Kidney epithelial cell (primary cell): ENCODE data around the gene GNA12. TPM values are rescaled to one million over a fixed set of nuclear protein-coding genes. Genes with fewer than 3 reads are reported as not detected.
A peak's percentile ranks its signal among the peaks of the same experiment; 100 is the strongest.
"Not testable (repeated sequence)": the region's sequence is repeated elsewhere in the genome, so short reads cannot be mapped to it uniquely, and the experiment has no call there.

ENCODE experiments used
- DNase-seq: peaks from one replicate; pipeline ENCODE4 v3.0.0-alpha.2; 2010; ENCODE audit warnings: low read depth
- H3K27me3 ChIP-seq: 2 replicates; pipeline ENCODE4 v1.6.0; 2011; ENCODE audit warnings: low read length; ENCODE audit not compliant: control insufficient read depth, insufficient read depth
- H3K36me3 ChIP-seq: 2 replicates; pipeline ENCODE4 v1.5.1; 2011; ENCODE audit warnings: low read length; ENCODE audit not compliant: control insufficient read depth, insufficient read depth
- H3K4me3 ChIP-seq: 2 replicates; pipeline ENCODE4 v1.5.1; 2011; ENCODE audit warnings: low read depth, mild to moderate bottlenecking, control low read depth, low read length
- CTCF ChIP-seq: IDR thresholded peaks from 2 replicates; pipeline ENCODE4 v1.5.1; 2011; ENCODE audit warnings: mild to moderate bottlenecking, moderate library complexity, low read length, control low read depth, inconsistent platforms; ENCODE audit not compliant: insufficient read depth, poor library complexity, severe bottlenecking
- total RNA-seq: library from RNA; depleted of rRNA; stranded (reverse); fragments of >200 nt; gene quantifications from 2 replicates; pipeline ENCODE4 v1.2.3, GENCODE V29; 2015

The GNA12 gene
- total RNA-seq, 1 donor from 2014 or later: 40.7 TPM

DNA sequence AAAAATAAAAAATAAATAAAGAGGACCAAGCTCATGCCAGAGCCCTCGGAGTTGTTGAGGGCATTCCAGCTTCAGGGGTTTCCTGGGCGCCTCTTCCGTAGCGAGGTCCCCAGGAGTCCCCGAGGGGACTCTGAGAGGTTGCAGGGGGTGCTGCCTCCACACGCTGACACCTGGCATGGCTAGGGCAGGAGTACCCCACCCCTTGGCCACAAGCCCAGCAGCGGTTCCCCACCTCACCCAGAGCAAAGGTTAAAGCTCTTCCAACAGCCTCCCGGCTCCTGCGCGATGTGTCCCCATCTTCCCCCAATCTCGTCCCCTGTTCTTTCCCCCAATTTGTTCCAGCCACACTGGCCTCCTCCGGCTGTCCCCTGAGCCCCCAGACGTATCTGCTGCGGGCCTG is 151.6 kb downstream of the GNA12 start:
- TF ChIP-seq CTCF: no peak
- Histone ChIP-seq H3K36me3 (no peaks in the 10 kb centered on the region), H3K4me3 (no peak overlapping the region), H3K27me3 (peaks cover 9% of the 10 kb centered on the region)
- DNase-seq: no peak

- H3K36me3 ChIP-seq, DNase-seq, H3K4me3 ChIP-seq, H3K27me3 ChIP-seq: not testable (repeated sequence)
Measured at GRCh38 chr7:2691932-2692439, 152.1 kb downstream of the GNA12 start.

DNA sequence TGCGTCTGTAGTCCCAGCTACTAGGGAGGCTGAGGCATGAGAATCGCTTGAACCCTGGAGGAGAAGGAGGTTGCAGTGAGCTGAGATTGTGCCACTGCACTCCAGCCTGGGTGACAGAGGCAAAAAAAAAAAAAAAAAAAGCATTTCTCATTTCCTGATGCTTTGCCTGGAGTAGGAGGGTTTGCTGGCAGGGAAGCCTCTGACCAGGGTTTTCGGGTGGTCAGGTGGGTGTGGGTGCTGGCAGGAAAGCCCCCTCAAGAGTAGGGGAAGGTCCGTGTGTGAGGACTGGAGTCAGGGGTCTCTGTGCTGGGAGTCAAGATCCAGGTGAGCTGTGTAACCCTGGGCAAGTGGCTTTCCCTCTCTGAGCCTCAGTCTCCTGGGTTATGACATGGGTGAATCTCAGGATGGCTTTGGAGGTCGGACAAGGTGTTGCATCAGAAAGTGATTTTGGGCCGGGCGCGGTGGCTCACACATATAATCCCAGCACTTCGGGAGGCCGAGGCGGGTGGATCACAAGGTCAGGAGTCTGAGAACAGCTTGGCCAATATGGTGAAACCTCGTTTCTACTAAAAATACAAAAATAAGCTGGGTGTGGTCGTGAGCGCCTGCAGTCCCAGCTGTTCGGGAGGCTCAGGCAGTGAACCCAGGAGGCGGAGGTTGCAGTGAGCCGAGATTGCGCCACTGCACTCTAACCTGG is 152.9 kb downstream of the GNA12 start:
- H3K27me3 ChIP-seq: peaks cover 9% of the 10 kb centered on the region
- TF ChIP-seq CTCF: no peak
- DNase-seq: no peak

GRCh38 chr7:2689951-2690705 is 154.0 kb downstream of the GNA12 start:
- DNase-seq: no peak
- Histone ChIP-seq H3K4me3 (no peak overlapping the region), H3K36me3 (no peaks in the 10 kb centered on the region), H3K27me3 (peaks cover 9% of the 10 kb centered on the region)
- TF ChIP-seq CTCF: no peak

More for the DNA sequence above, 152.9 kb downstream of the GNA12 start:
- H3K36me3 ChIP-seq: no peaks in the 10 kb centered on the region
- H3K4me3 ChIP-seq: no peak overlapping the region

DNA sequence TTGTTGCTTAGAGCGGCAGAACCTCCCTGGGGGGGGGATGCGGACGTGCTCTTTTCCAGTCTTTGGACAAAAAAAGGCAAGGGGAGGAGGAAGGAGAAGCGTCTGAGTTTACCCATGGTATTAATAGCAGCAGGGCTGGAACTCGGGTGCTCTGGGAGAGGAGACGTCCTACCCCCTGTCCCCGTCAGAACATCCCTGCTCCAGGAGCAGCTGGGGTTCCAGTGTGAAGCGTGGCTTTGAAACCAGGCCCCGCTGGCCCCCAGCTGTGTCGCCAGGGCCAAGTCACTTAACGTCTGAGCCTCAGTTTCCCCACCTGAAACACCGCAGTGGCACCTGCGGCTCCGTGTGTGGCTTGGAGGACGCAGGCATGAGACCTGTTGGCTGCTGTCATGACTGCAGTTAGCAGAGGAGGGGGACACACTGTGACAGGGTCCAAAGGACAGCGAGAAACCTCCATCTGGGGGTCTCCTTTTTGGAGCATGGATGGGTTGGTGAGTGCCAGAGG is 154.7 kb downstream of the GNA12 start:
- Histone ChIP-seq H3K4me3 (no peak overlapping the region), H3K36me3 (no peaks in the 10 kb centered on the region), H3K27me3 (peaks cover 9% of the 10 kb centered on the region)
- DNase-seq: no peak
- TF ChIP-seq CTCF: no peak

- Histone ChIP-seq H3K4me3 (peak overlapping the region; percentile 43), H3K36me3 (no peaks in the 10 kb centered on the region), H3K27me3 (peaks cover 9% of the 10 kb centered on the region)
- DNase-seq: no peak
- TF ChIP-seq CTCF: no peak
Measured at GRCh38 chr7:2688409-2689342, 155.4 kb downstream of the GNA12 start.
